HG03575 (cell line): ENCODE data around the gene OAS2.
"Not testable (repeated sequence)": the region's sequence is repeated elsewhere in the genome, so short reads cannot be mapped to it uniquely, and the experiment has no call there.

Experiments used
- ATAC-seq: cut with Tn5 transposase; IDR thresholded peaks from one replicate; pipeline ENCODE4 v1.9.1; 2021; ENCODE audit not compliant: unreplicated experiment, insufficient number of reproducible peaks, low FRiP score; ENCODE audit errors: extremely low read depth

The OAS2 gene

GRCh38 chr12:112947761-112948160, 30.6 kb upstream of the OAS2 start:
- no peak for ATAC-seq

DNA sequence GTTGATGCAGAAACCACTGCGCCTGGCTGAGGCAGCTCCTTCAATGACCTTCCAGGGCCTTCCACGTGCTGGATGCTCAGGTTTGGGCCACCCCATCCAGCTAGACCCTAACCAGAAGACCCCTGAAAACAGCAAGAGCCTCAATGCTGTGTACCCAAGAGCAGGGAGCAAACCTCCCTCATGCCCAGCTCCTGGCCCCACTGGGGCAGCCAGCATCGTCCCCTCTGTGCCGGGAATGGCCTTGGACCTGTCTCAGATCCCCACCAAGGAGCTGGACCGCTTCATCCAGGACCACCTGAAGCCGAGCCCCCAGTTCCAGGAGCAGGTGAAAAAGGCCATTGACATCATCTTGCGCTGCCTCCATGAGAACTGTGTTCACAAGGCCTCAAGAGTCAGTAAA, 29.5 kb upstream of the OAS2 start:
- ATAC-seq, result no peak

DNA sequence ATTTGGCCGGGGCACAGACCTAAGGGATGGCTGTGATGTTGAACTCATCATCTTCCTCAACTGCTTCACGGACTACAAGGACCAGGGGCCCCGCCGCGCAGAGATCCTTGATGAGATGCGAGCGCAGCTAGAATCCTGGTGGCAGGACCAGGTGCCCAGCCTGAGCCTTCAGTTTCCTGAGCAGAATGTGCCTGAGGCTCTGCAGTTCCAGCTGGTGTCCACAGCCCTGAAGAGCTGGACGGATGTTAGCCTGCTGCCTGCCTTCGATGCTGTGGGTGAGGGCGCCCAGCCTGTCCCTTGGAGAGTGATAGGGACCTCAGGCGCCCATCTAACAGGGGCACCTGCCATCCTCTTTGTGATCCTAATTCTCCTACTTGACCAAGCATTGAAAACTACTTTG, 27.6 kb upstream of the OAS2 start:
- no peak for ATAC-seq

GRCh38 chr12:112957125-112957524, 21.2 kb upstream of the OAS2 start:
- ATAC-seq, result not testable (repeated sequence)

- ATAC-seq, result no peak
Observed at GRCh38 chr12:112961074-112961473, 17.2 kb upstream of the OAS2 start.

- ATAC-seq, result no peak
Observed at GRCh38 chr12:112961536-112961935, 16.8 kb upstream of the OAS2 start.

GRCh38 chr12:112962561-112962960, 15.8 kb upstream of the OAS2 start:
- no peak for ATAC-seq

- ATAC-seq, result no peak
Observed at GRCh38 chr12:112963227-112963861, 15.0 kb upstream of the OAS2 start.

GRCh38 chr12:112964067-112964670, 14.2 kb upstream of the OAS2 start:
- no peak for ATAC-seq

GRCh38 chr12:112964915-112965314, 13.4 kb upstream of the OAS2 start:
- ATAC-seq, result no peak

DNA sequence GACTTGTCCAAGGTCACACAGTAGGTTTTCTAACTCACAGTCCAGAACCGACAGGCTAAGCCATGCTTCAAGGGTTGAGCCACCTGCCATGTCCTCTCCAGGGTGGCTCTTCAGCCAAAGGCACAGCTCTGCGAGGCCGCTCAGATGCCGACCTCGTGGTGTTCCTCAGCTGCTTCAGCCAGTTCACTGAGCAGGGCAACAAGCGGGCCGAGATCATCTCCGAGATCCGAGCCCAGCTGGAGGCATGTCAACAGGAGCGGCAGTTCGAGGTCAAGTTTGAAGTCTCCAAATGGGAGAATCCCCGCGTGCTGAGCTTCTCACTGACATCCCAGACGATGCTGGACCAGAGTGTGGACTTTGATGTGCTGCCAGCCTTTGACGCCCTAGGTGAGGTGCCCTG, 12.7 kb upstream of the OAS2 start:
- no peak for ATAC-seq

- no peak for ATAC-seq
Observed at GRCh38 chr12:112967306-112967705, 11.0 kb upstream of the OAS2 start.

- ATAC-seq, result no peak
Observed at GRCh38 chr12:112967858-112968257, 10.5 kb upstream of the OAS2 start.

DNA sequence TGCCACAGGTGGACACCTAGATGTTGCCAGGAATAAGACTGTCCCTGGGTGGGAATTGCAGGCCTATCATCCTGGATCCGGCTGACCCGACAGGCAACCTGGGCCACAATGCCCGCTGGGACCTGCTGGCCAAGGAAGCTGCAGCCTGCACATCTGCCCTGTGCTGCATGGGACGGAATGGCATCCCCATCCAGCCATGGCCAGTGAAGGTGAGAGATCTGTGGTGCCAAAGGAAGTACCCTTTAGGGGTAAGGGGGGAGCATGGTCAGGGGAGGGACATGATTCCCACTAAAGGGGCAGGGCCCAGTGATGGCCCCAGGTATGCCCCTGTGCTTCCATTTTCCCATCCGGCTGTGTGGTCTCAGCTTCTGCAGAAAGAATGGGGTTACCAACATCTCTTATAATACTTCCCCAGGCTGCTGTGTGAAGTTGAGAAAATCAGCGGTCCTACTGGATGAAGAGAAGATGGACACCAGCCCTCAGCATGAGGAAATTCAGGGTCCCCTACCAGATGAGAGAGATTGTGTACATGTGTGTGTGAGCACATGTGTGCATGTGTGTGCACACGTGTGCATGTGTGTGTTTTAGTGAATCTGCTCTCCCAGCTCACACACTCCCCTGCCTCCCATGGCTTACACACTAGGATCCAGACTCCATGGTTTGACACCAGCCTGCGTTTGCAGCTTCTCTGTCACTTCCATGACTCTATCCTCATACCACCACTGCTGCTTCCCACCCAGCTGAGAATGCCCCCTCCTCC, 8.6 kb upstream of the OAS2 start:
- ATAC-seq, result no peak

GRCh38 chr12:112970391-112970790, 7.9 kb upstream of the OAS2 start:
- no peak for ATAC-seq

GRCh38 chr12:112971248-112971647, 7.1 kb upstream of the OAS2 start:
- no peak for ATAC-seq

GRCh38 chr12:112973011-112973735, 5.1 kb upstream of the OAS2 start:
- no peak for ATAC-seq

- ATAC-seq, result no peak
Observed at GRCh38 chr12:112973818-112974231, 4.5 kb upstream of the OAS2 start.

GRCh38 chr12:112974904-112975303, 3.4 kb upstream of the OAS2 start:
- no peak for ATAC-seq

DNA sequence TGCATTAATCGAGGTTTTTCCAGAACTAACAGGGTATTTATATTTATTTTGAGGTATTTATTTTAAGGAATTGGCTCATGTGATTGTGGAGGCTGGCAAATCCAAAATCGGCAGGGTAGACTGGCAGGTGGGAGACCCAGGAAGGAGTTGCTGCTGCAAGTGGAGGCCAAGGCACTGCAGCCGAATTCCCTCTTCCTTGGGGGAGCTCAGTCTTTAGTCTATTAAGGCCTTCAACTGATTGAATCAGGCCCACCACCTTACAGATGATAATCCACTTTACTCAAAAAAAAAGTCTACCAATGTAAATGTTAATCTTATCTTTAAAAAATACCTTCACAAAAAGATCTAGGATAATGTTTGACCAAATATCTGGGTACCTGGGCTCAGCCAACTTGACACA, 1.2 kb upstream of the OAS2 start:
- ATAC-seq, result no peak
